Posterior vena cava (tissue), 2 donors: ENCODE data around the gene FEN1. TPM values are rescaled to one million over a fixed set of nuclear protein-coding genes. Genes with fewer than 3 reads are reported as not detected.

Experiments used
- DNase-seq: peaks from one replicate; pipeline ENCODE4 v3.0.0-alpha.2; 2020; ENCODE audit warnings: low spot score
- intact Hi-C, 2 donors: fragments of 100-400 bp; cut with DNase I; formaldehyde crosslinking; loops; one replicate each; pipeline versions ENCODE4 v1.14.1 to v1.14.2; 2022 to 2023
- total RNA-seq, 2 donors: library from RNA; stranded (reverse); fragmentation: NEBNext Ultra II Directional; extraction: Animal tissue kit (Norgen Biotek cat#: 25700); gene quantifications; one replicate each; pipeline ENCODE4 v1.2.1, GENCODE V29; 2021
- donor health status: DM: yes; HTN: yes; CAD: no.
- donor health status: DM: yes; HTN: yes; CAD: no.

The FEN1 gene
- total RNA-seq, 2 donors from 2014 or later, result 4.6 to 6.0 TPM

GRCh38 chr11:61771195-61771894, 21.4 kb upstream of the FEN1 start:
- intact Hi-C loops, result no loop called here

GRCh38 chr11:61771985-61772455, 20.7 kb upstream of the FEN1 start:
- intact Hi-C loops, result no loop called here
- DNase-seq, result no peak

More at GRCh38 chr11:61771195-61771894, 21.4 kb upstream of the FEN1 start:
- DNase-seq, result no peak

GRCh38 chr11:61773356-61773755, 19.4 kb upstream of the FEN1 start:
- no peak for DNase-seq
- intact Hi-C loops, result no loop called here

GRCh38 chr11:61773809-61774208, 18.9 kb upstream of the FEN1 start:
- intact Hi-C loops, result no loop called here
- no peak for DNase-seq

GRCh38 chr11:61774411-61774810, 18.3 kb upstream of the FEN1 start:
- DNase-seq, result no peak
- intact Hi-C loops, result no loop called here

- DNase-seq, result no peak
- intact Hi-C loops, result no loop called here
Measured at GRCh38 chr11:61775106-61775505, 17.6 kb upstream of the FEN1 start.

GRCh38 chr11:61775606-61776554, 16.8 kb upstream of the FEN1 start:
- no peak for DNase-seq
- intact Hi-C loops, result no loop called here

GRCh38 chr11:61776561-61777075, 16.1 kb upstream of the FEN1 start:
- DNase-seq, result no peak
- intact Hi-C loops, result no loop called here

GRCh38 chr11:61777234-61778090, 15.2 kb upstream of the FEN1 start:
- intact Hi-C loops, result no loop called here
- DNase-seq, result no peak

- no peak for DNase-seq
- intact Hi-C loops, result no loop called here
Measured at GRCh38 chr11:61778357-61778886, 14.3 kb upstream of the FEN1 start.

GRCh38 chr11:61778920-61779650, 13.6 kb upstream of the FEN1 start:
- intact Hi-C loops, result no loop called here
- no peak for DNase-seq

GRCh38 chr11:61779666-61780525, 12.8 kb upstream of the FEN1 start:
- no peak for DNase-seq
- intact Hi-C loops, result no loop called here

GRCh38 chr11:61780581-61781162, 12.0 kb upstream of the FEN1 start:
- intact Hi-C loops, result no loop called here
- DNase-seq, result no peak

- intact Hi-C loops, result no loop called here
Measured at GRCh38 chr11:61781585-61781984, 11.1 kb upstream of the FEN1 start.

GRCh38 chr11:61782299-61782698, 10.4 kb upstream of the FEN1 start:
- intact Hi-C loops, result loop anchor here in 1 of 2 donors (1.0 kb wide), 1 partner anchor 26 kb away; no protein-coding TSS in a partner anchor
- DNase-seq, result no peak

More at GRCh38 chr11:61781585-61781984, 11.1 kb upstream of the FEN1 start:
- no peak for DNase-seq

GRCh38 chr11:61782841-61783240, 9.9 kb upstream of the FEN1 start:
- no peak for DNase-seq
- intact Hi-C loops, result loop anchor here in 1 of 2 donors (1.0 kb wide), 1 partner anchor 27 kb away; no protein-coding TSS in a partner anchor
